GM10248 (cell line): ENCODE data around the gene ZC3H4.

Experiments
- CTCF ChIA-PET: fragments of 300-600 bp; sonication (Branson Sonifier 250); formaldehyde crosslinking; extraction: SDS; loops from one replicate; lab custom pipeline; 2021; ENCODE audit warnings: antibody characterized with exemption; lab: Yijun Ruan, JAX
- POLR2A ChIA-PET: fragments of 350-650 bp; sonication (Branson Sonifier 250); formaldehyde crosslinking; extraction: SDS; loops from one replicate; lab custom pipeline; 2020; ENCODE audit warnings: antibody characterized with exemption; lab: Yijun Ruan, JAX
- DNase-seq: peaks from one replicate; pipeline ENCODE4 v3.0.0; 2012; ENCODE audit errors: extremely low spot score
- CTCF ChIP-seq: IDR thresholded peaks from 2 replicates; pipeline ENCODE4 v1.5.1; 2012; ENCODE audit warnings: mild to moderate bottlenecking, low read depth; ENCODE audit errors: extremely low read depth, missing control alignments, control extremely low read depth

The ZC3H4 gene

GRCh38 chr19:47099576-47100050, 14.0 kb downstream of the ZC3H4 start:
- CTCF ChIA-PET, result interaction anchor here (0.7 to 2.4 kb wide), 5 partner anchors 14 to 145 kb away, joined by 3 to 9 read pairs (median 3); partner anchors contain the start of gene ZC3H4
- POLR2A ChIA-PET, result no interaction called here
- no peak for DNase-seq
- TF ChIP-seq CTCF, result no peak

DNA sequence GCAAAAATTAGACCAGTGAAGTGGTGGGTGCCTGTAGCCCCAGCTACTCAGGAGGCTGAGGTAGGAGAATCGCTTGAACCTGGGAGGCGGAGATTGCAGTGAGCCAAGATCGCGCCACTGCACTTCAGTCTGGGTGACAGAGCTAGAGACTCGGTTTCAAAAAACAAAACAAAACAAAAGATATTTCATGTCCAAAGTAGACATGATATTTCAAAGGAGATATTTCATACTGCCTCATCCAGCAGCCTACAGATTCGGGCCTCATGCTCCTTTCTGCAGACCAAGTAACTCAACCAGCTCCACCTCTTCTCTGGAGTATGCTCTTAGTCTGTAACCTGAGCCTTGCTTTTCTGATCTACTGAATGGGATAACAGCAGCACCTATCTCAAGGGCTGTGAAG, 15.0 kb downstream of the ZC3H4 start:
- CTCF ChIA-PET, result interaction anchor here (0.8 to 8.0 kb wide), 6 partner anchors 13 to 146 kb away, joined by 3 to 56 read pairs (median 5); partner anchors contain the start of gene ZC3H4
- no peak for DNase-seq
- TF ChIP-seq CTCF, result no peak
- POLR2A ChIA-PET, result interaction anchor here (1.4 kb wide), 1 partner anchor 15 kb away, joined by 7 read pairs; the partner anchor contains the start of gene ZC3H4

- no peak for DNase-seq
- ChIA-PET CTCF (interaction anchor here (0.8 to 8.0 kb wide), 5 partner anchors 9 to 85 kb away, joined by 3 to 56 read pairs (median 4); no protein-coding TSS in a partner anchor), POLR2A (interaction anchor here (0.6 to 1.4 kb wide), 2 partner anchors 16 to 103 kb away, joined by 5 to 7 read pairs; partner anchors contain the start of gene ZC3H4)
- no peak for TF ChIP-seq CTCF
These were observed 16.0 kb downstream of the ZC3H4 start for GRCh38 chr19:47097396-47098201.

- no peak for TF ChIP-seq CTCF
- DNase-seq, result no peak
- ChIA-PET POLR2A (interaction anchor here (0.9 kb wide), 1 partner anchor 15 kb away, joined by 5 read pairs; no protein-coding TSS in a partner anchor), CTCF (interaction anchor here (1.1 to 8.0 kb wide), 5 partner anchors 10 to 34 kb away, joined by 3 to 56 read pairs (median 3); partner anchors contain the start of gene SAE1)
These were observed 16.9 kb downstream of the ZC3H4 start for GRCh38 chr19:47096721-47097120.

DNA sequence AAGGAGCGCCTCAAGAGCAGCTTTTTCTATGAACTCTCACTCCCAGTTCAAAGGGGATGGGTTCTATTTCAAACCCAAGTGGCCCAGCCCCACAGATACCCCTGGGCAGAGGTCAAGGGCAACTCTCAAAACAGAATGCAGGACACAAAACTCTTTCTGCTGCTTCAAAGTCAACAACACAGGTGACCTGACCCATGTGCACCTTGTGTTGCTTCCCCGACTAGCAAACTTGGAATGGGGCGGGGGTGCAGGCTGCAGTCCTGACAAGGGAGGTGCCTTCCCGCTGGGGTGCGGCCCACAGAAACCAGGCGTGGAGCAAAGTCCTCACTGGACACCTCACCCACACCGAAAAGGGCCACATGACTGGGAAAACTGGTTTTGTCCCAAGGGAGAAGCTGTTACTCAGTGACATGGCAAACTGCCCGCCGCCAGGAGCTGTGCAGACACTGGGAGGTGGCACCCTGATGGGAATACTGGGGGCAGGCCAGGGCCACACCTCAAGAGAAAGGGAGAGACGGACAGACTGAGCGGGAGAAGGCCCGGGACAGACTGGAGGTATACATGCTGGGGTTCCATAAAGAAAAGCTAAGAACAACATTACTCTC, 17.4 kb downstream of the ZC3H4 start:
- POLR2A ChIA-PET, result interaction anchor here (0.9 kb wide), 1 partner anchor 15 kb away, joined by 5 read pairs; no protein-coding TSS in a partner anchor
- CTCF ChIA-PET, result interaction anchor here (0.8 to 8.0 kb wide), 7 partner anchors 10 to 35 kb away, joined by 3 to 56 read pairs (median 3); partner anchors contain the start of genes SAE1 and ZC3H4
- no peak for DNase-seq
- no peak for TF ChIP-seq CTCF
